Superior temporal gyrus (tissue), 1 donor: ENCODE results near the gene CELF1.
A peak's percentile ranks its signal among the peaks of the same experiment; 100 is the strongest.

Source experiments
- DNase-seq: peaks from one replicate; pipeline ENCODE4 v3.0.0-alpha.2; 2016; ENCODE audit errors: extremely low spot score

The CELF1 gene

DNA sequence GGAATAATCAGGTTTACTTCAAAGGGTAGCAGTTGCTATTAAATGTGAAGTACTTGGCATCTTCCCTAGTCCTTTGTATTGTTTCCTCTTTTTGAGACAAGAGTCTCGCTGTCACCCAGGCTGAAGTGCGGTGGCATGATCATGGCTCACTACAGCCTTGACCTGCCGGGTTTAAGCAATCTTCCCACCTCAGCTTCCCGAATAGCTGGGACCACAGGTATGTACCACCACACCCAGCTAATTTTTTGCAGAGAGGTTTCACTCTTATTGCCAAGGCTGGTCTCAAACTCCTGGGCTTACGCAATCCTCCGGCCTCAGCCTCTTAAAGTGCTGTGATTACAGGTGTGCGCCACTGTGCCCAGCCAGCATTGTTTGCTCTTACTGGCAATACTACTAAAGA lies 67.8 kb downstream of the CELF1 start:
- no peak for DNase-seq

GRCh38 chr11:47483457-47483856 lies 69.5 kb downstream of the CELF1 start:
- no peak for DNase-seq

- no peak for DNase-seq
Measured at GRCh38 chr11:47480762-47481161, 72.2 kb downstream of the CELF1 start.

DNA sequence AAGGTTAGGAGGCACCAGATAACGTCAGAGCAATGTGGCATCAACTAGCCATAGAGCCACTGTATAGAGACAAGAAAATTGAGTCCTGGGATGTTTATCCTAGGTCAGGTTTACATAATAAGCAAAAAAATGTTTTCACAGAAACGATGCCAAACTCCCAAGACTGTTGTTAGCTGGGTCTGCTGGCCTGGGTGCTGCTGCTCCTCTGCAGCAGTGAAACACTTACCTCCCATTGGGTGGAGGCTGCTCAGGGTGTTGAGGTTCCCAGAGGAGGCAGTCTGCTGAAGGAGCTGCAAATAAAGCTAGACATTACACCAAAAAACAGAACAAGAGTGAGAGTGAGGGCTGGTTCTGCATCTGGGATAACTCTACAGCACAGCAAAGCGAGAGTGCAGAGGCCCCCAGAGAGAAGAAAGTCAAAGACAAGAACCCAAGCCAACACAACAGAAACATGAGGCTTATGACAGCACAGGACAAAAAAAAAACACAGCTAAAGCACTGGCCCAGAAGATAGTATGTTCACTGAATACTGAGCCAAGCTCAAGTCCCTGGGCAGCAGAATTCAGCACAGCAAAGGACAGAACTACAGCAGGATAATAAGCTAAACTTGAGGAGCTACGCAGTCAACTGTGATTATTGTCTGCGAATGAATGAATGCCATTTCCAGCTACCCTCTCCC lies 74.1 kb downstream of the CELF1 start:
- DNase-seq = no peak

- no peak for DNase-seq
Measured at GRCh38 chr11:47477753-47478152, 75.2 kb downstream of the CELF1 start.

DNA sequence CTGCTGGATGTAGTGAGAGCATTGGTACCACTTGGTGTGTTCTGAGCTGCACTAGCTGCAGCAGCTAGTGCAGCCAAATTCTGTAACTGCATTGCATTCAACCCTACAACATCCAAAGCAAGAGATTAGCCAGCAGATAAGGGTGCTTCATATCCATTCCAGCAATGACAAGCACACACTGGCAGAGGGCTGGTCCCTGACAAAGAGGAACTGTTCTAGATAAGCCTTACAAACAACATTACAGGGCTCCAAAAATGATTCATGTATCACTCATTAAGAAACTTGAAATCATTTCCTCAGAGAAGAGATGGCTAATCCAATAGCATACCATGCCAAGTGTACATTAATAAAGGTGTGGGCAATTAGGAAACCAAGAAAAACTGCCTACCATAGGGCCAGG lies 75.6 kb downstream of the CELF1 start:
- DNase-seq = peak; percentile 27

DNA sequence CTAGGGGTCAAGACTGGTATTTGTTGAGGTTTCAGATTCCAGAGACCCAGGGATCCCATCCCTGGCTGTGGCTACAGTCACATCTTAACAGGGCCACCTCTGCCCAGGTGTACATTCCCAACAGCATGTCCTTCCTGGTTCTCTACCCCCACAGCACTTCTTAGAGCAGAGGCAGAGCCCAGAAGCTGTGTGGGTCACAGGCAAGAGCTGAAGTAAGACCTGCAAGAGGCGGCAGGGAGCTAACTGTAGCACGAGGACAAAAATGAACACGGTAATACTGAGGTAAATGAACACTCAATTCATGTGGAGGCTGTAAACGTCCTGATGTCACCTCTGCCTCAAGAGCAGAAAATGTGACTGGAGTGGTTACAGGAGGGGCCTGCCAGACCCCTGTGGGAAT lies 82.3 kb downstream of the CELF1 start:
- no peak for DNase-seq

DNA sequence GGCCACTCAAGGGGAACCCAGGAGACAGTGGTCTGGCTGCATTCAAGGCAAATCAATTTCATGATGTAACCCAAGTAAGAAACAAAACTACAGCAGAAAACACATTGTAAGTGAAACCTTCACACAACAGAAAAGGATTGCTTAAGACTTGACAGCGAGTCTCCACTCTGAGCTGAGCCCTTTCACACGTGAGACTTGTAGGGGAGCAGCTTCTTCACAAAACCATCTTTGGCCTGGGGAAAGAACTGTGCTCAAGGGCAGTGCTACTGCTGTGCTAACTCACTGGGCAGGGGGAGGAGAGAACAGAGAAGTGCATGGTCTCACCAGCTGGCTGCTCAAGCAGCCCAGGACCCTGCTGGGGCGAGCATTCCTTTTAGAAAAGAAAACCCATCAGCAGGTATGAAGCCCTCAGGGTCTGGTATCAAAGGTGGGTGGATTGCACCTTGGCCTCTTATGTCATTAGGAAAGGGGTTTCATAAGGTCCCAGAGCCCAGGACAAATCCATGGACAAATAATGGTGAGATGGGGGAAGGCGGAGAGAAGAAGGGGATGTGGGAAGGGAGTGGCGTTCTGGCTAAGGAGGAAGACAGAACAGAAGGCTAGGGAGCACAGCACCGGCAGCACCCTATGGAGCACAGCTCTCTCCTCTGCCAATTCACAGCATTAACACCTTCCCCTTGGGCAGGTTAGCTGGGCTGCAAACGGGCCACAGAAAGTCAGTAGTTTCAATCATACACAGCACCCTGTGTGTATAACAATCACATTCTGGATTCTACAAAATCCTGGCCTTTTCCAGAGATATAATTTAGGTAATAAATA lies 83.4 kb downstream of the CELF1 start:
- DNase-seq = peak; percentile 49

- DNase-seq = no peak
Measured at GRCh38 chr11:47468598-47469214, 84.2 kb downstream of the CELF1 start.

DNA sequence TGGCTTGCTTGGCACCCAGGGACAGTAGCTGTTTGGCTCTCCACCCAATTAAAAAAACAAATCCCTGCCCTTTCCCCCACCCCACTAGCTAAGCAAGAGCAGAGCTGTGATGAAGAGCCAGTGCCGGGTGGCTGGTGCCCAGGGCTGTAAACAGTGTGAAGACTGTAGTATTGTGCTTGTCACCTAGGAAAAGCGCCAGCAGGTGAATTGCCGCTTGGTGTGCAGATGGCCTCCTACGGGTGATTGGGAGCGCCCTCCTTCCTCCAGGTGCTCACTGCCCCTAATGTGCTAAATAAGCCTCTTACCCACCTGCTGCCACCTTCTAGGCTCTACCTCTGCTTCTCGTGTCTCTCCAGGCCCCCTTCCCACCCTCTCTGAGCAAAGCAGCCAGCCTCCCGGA lies 85.6 kb downstream of the CELF1 start:
- DNase-seq = no peak

- peak; percentile 78 for DNase-seq
Measured at GRCh38 chr11:47466701-47467250, 86.2 kb downstream of the CELF1 start.

GRCh38 chr11:47466201-47466600 lies 86.7 kb downstream of the CELF1 start:
- DNase-seq = peak; percentile 48

DNA sequence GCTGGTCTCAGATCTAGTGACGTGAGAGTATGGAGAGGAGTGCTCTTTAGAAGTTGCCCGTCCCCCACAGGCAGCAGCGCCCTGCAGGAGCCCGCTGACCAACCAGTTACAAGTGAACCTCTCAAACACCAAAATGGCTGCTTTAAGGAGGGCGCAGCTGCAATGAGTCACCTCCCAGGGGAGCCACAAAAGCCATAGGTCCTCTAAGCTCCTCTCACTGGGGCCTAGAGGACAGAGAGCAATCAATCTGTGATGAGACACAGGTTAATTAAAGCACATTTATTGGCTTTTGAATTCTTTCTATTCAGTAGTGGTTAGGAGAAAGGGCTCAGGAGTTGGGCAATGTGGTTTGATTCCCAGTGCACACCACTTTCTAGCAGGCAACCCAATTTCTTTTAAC lies 88.4 kb downstream of the CELF1 start:
- DNase-seq = no peak

DNA sequence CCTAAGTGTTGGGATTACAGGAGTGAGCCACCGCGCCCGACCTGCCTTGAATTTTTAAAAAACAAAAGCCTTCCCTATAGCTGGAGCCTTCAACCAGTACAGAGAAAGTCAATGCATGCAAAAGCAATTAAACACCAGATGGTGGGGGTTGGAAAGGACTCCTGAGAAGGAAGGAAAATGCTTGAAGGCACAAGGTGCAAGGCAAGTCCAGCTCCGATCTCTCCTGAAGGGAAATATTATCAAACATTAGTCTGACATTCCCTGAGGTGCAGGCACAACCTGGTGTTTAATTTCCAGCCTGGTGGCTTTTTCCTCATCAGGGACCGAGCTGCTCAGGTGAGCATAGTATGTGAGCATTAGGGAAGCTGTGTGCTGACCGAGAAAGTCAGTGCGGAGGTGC lies 91.1 kb downstream of the CELF1 start:
- DNase-seq = no peak

DNA sequence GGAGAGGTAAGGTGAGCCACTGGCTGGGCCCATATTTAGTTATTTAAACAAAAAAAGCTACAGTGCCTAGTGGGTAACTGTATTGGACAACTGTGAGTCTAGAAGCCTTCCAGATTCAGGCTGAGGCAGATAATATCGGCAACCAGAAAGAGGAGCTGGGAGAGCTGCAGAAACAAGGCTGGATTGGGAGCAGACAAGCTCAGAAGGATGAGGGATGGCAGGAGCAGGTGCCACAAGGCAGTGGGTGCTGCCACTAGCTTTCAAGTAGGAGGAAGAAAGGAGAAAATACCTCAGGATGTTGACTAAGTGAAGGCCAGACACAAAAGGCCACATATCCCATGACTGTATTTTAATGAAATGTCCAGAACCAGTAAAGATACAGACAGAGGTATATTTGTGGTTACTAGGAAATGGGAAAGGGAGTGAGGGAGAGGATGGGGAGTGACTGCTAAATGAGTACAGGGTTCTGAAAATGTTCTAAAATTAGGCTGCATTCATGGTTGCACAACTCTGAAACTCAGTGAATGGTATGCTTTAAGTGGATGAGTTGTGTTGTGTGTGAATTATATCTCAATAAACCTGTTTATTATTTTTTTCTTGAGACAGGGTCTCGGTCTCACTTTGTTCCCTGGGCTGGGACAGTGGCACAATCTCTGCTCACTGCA lies 92.2 kb downstream of the CELF1 start:
- DNase-seq = no peak

- peak; percentile 84 for DNase-seq
Measured at GRCh38 chr11:47454258-47454671, 98.7 kb downstream of the CELF1 start.

- DNase-seq = no peak
Measured at GRCh38 chr11:47453365-47453764, 99.6 kb downstream of the CELF1 start.

GRCh38 chr11:47451990-47452389 lies 100.9 kb downstream of the CELF1 start:
- no peak for DNase-seq

DNA sequence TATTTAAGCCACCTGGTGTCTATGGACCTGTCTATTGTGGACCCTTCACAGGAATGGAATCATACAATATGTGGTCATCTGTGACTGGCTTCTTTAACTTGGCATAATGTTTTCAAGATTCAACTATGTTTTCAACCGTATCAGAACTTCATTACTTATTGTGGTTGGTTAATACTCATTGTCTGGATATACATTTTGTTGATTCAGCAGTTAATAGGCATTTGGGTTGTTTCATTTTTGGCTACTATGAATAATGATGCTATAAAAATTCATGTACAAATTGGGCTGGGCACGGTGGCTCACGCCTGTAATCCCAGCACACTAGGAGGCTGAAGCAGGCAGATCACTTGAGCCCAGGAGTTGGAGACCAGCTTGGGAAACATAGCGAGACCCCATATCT lies 101.5 kb downstream of the CELF1 start:
- DNase-seq = no peak

DNA sequence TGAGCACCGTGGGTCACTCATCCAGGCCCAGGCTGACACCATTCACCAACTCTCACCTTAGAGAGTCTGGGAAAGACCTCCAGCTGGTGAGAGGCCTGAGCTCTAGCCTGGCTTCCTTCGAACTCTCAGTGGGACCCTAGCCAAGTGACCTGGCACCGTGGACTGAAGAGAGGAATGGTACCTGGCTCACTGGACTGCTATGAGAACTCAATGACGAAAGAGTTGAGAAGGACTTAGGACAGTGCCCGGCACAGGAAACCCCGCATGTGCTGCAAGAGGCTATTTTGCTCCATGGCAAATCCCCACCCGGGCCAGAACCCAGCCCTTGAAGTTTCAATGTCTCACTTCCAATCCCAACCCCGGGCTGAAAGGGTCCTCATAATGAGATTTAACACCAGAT lies 103.4 kb downstream of the CELF1 start:
- no peak for DNase-seq

DNA sequence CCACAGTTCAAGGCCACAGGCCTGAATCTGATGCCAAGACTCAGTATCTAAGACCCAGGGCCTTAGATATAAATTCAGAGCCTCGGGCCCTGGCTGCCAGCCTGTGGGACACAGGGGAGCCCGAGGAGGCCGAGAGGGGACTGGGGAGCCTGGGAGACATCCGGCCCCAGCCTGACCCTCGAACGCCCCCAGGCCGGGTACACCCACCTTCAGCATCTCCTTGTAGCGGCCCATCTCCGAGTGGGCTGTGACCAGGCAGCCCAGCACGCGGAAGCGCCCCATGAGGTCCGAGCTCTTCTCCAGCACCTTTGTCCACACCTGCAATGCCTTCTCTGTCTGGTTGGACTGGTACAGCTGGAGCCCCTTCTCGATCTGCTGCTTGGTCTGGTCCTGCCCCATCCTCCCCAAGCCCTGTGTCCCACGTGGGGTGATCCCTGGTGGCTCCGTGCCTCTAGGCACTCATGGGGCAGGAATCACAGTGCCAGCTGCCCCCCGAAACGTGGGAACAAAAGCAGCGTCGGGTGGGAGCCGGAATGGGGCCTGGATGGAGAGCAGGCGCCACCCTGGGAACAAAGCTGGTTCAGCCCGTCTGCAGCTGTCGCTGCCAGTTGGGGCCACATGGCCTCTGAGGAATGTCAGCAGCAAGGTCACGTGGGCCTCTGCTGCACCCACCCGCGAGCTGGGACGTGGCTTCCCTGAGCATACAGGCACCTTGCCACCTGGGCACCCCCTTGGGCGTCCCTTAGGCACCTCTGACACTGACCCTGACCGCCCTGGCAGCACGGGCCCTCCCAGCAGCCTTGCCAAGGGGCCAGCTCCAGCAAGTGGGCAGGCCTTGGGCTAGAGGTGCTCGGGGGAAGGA lies 104.1 kb downstream of the CELF1 start, which contains the start of gene RAPSN:
RAPSN (minus strand) TSS at position 571 of the 862 bp plus-strand sequence; CDS start at position 399, 172 bp downstream.
- no peak for DNase-seq
